DMS79 (cell line): ENCODE measurements around the gene NCAPG.
"Not testable (repeated sequence)": the region's sequence is repeated elsewhere in the genome, so short reads cannot be mapped to it uniquely, and the experiment has no call there.

Experiments
- DNase-seq: peaks from one replicate; lab custom pipeline; 2025; lab: John Stamatoyannopoulos, UW

Gene NCAPG

GRCh38 chr4:17788956-17789355 is 21.8 kb upstream of the NCAPG start:
- no peak for DNase-seq

- DNase-seq = no peak
Observed at GRCh38 chr4:17794730-17795129, 16.0 kb upstream of the NCAPG start.

DNA sequence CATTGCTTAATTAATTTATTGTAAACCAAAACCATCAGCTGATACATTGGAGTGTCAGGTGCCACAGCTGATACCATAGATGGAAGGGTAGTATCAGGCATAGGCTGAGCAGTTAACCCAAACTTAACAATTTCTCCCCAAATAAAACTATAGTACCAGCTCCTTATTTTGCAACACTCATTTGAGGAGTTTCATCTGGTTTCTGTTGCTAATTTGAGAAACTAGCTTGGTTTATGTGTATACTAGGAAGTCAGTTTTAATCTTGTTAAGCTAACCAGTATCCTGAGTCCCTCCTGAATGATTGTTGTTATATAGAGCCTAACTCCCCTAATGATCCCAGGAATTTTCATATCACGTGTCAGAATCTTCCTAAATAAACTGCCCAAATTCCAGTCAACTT is 13.0 kb upstream of the NCAPG start:
- no peak for DNase-seq

DNA sequence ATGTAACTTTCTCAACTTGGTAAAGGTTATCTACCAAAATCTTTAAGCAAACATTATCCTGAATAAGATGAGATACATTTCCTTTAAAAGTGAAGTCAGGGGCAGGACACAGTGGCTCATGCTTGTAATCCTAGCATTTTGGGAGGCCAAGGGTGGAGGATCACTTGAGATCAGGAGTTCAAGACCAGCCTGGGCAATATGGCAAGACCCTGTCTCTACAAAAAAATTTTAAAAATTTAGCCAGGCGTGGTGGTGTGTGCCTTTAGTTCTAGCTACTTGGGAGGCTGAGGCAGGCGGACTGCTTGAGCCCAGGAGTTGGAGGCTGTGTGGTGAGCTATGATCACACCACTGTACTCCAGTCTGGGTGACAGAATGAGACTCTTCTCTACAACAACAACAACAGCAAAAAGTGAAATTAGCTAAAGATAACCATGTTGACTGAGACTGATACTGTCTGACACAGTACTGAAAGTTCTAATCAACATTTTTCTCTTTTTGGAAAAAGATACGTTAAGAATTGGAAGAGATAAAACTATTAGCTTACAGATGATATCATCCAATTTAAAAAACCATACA is 5.1 kb upstream of the NCAPG start:
- no peak for DNase-seq

GRCh38 chr4:17807446-17807845 is 3.3 kb upstream of the NCAPG start:
- DNase-seq = no peak

DNA sequence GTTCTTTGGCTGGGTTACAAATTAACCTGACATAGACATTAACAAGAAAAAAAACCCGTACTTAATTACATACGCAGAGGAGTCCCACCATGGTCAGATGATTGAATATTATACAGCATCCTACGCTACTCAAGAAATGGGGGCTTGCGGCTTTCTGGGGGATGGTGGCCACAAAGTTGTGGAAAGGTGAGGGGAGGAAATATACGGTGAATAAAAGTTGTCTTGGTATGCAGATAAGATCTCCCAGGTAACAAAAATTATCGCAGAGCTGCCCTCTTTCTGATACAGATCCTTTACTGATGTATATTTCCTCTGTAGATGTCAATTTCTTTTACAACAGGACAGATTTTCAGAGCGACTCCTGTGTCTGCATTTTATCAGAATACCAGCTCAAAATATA is 1.1 kb upstream of the NCAPG start:
- DNase-seq = no peak

GRCh38 chr4:17811078-17811603 is 362 bp downstream of the NCAPG start:
- no peak for DNase-seq

- no peak for DNase-seq
Observed at GRCh38 chr4:17812125-17812524, 1.3 kb downstream of the NCAPG start.

- DNase-seq = no peak
Observed at GRCh38 chr4:17812801-17813200, 2.0 kb downstream of the NCAPG start.

DNA sequence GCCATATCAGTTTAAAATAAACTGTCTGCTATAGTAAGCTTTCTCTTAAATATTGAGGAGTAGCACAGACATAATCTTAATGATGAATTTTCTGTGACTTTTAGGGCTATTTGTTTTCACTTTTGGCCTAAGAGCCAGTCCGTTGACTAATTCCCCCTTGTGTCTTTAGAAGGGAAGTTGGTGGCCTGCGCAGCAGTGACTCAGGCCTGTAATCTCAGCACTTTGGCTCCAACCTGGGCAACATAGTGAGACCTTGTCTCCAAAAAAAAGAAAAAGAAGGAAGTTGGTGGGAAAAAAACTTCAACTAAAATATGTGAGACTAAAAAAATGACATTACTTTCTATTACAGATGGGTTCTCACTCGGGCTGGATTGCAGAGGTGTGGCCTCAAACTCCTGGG is 3.4 kb downstream of the NCAPG start:
- DNase-seq = no peak

DNA sequence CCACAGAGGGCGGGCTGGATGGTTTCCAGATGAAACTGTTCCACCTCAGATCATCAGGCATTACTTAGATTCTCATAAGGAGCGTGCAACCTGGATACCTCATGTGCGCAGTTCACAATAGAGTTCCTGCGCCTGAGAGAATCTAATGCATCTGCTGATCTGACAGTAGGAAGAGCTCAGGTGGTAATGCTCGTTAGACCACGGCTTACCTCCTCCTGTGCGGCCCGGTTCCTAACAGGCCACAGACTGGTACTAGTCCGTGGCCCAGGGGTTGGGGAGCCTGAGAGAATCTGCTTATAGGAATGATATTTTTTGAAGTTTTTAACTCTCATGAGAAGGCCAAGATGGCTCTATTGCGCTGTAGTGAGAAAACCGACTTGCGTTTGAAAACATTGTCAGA is 5.4 kb downstream of the NCAPG start:
- no peak for DNase-seq

- peak; percentile 2 for DNase-seq
Observed at GRCh38 chr4:17817027-17817426, 6.2 kb downstream of the NCAPG start.

- no peak for DNase-seq
Observed at GRCh38 chr4:17823871-17824669, 13.3 kb downstream of the NCAPG start.

GRCh38 chr4:17846266-17846665 is 35.5 kb downstream of the NCAPG start:
- DNase-seq = no peak

DNA sequence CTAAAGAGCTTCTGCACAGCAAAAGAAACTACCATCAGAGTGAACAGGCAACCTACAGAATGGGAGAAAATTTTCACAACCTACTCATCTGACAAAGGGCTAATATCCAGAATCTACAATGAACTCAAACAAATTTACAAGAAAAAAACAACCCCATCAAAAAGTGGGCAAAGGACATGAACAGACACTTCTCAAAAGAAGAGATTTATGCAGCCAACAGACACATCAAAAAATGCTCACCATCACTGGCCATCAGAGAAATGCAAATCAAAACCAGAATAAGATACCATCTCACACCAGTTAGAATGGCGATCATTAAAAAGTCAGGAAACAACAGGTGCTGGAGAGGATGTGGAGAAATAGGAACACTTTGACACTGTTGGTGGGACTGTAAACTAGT is 39.5 kb downstream of the NCAPG start:
- not testable (repeated sequence) for DNase-seq

DNA sequence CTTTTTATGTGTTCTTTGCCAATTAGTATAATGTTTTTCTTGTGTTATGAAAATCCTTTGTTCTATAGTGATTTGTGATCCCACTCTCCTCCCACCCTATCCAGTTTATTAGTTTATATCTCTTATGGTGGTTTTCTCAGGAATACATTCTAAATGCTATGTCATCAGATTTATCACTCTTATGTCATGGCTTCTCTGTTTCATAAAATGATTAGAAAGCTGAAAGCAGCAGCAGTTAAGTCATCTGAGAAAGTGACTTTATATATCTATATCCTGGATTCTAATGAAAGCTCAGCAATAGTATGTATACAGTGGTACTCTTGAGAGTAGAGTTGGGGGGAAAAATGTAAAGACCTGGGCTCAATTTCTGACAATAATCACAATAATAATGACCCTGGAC is 41.2 kb downstream of the NCAPG start:
- no peak for DNase-seq

- no peak for DNase-seq
Observed at GRCh38 chr4:17854036-17854435, 43.3 kb downstream of the NCAPG start.

GRCh38 chr4:17859793-17860406 is 49.1 kb downstream of the NCAPG start:
- no peak for DNase-seq

DNA sequence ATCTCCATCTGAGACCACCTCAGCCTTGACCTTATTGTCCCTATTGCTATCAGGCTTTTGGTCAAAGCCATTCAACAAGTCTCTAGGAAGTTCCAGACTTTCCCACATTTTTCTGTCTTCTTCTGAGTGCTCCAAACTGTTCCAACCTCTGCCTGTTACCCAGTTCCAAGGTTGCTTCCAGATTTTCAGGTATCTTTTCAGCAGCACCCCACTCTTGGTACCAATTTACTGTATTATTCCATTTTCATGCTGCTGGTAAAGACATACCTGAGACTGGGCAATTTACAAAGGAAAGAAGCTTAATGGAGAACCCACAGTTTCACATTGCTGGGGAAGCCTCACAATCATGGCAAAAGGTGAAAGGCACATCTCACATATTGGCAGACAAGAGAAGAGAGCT is 51.1 kb downstream of the NCAPG start:
- DNase-seq = not testable (repeated sequence)

- DNase-seq = no peak
Observed at GRCh38 chr4:17865866-17866363, 55.1 kb downstream of the NCAPG start.

- no peak for DNase-seq
Observed at GRCh38 chr4:17866810-17867209, 56.0 kb downstream of the NCAPG start.

- no peak for DNase-seq
Observed at GRCh38 chr4:17867276-17867675, 56.5 kb downstream of the NCAPG start.

GRCh38 chr4:17869327-17869726 is 58.5 kb downstream of the NCAPG start:
- DNase-seq = no peak
